IPS DF 4.7 (cell line): ENCODE measurements around the gene MYT1.

Source experiments
- DNase-seq: peaks from one replicate; pipeline ENCODE4 v3.0.0-alpha.2; 2013; ENCODE audit warnings: low spot score; ENCODE audit errors: extremely low read depth

MYT1 gene

DNA sequence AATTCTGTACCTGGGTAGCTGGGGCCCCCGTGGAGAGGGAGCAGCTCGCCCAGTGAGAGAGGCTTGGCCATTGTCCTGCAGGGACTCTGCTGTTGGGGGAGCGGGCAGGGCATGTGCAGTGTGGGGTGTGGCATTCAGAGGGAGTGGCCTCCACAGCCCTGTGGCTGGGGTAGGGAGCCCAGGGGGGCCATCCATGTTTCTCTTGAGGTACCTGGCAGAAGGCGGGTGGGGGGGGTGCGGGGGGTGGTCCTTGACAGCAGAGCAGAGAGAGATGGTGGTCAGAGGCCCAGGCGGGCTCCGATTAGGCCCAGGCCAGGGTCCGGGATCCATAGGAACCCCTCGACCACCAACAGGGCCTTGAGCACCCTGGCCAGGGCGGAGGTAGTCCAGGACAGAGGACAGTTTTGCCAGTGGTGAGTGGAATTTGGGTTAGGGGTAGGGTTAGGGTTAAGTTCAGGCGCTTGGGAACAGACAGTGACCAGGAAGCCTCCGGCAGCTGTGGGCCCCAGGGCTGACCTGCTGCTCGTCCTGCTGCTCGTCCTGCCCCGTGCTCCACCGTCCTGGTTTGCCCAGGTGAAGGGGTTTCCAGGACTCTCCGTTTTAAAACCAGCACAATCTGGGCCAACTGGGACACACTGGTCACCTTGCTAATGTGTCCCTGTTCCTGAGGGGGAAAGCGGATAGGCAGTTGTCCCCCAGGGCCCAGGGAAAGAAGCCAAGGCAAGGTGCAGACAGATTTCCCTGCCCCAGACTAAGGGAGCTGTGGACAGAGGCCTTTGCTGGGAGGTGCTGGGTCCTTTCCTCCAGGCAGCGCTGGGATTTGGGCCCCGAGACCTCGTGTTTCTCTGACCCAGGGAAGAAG is 24.8 kb upstream of the MYT1 start:
- DNase-seq, result no peak

- DNase-seq, result no peak
Observed at GRCh38 chr20:64140061-64140931, 24.0 kb upstream of the MYT1 start.

DNA sequence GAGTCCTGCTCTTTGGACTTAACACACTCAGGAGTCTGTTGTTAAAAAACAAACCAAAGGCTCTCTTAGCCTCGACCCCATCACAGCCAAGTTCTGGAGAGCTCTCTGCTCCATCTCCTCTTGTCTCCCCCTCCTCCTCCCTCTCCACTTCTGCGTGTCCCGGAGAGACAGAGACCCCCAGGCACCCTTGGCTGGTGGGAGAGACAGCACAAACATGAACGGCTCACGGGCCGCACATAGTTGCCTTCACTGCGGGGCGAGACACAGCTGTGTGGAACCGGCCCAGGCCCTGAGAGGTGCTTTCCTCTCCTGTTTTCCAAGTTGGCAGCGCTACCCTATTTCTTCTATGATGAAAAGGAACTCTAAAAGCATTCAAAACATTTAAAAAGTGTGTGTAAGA is 23.3 kb upstream of the MYT1 start:
- no peak for DNase-seq

GRCh38 chr20:64142590-64142989 is 21.7 kb upstream of the MYT1 start:
- no peak for DNase-seq

- DNase-seq, result no peak
Observed at GRCh38 chr20:64143018-64143801, 21.0 kb upstream of the MYT1 start.

DNA sequence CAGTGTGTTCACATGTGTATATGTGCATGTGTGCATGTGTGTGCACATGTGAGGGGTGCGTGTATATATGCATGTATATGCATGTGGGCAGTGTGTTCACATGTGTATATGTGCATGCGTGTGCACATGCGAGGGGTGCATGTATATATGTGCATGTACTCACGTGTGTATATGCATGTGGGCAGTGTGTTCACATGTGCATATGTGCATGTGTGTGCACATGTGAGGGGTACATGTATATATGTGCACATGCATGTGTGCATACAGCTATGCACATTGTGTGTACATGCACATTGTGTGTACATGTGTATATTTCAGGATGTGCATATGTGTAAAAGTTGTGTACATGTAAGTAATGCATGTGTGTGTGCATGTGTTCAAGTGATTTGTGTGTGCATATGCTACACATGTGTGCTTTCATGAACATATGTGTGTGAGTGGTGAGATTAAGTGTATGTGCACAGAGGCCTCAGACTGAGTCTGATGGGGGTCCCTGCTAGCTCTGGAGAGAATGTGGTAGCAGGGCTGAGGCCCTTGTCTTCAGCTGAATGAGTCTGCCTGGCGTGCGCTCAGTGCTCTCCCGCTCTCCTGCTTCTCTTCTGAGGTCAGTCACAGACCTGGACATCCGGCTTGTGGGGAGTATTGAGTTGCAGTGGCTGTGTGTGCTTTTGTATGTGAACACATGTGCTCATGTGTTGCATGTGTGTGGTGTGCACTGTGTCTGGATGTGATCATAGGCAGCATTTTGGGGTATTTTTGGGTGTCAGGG is 19.9 kb upstream of the MYT1 start:
- no peak for DNase-seq

- no peak for DNase-seq
Observed at GRCh38 chr20:64145458-64146300, 18.6 kb upstream of the MYT1 start.

- DNase-seq, result no peak
Observed at GRCh38 chr20:64146301-64146935, 17.8 kb upstream of the MYT1 start.

GRCh38 chr20:64146936-64147477 is 17.2 kb upstream of the MYT1 start:
- no peak for DNase-seq

DNA sequence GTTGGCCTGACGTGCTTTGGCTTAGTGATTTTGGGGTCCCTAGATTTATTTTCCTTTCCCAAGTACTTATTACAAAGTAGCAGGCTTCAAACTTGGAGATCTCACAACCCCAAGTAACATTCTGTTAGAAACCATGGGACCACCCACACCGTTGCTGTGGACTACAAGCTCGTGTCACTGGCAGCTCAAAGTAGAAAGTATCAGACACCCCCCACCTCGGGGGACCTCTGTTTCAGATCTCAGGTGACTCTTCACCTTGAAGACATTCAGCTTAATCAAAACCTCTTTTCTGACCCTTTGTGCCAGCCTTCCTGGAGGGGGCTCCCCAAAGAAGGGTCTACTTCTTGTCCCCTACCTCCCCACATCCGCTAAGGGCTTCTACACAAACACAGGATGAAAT is 15.7 kb upstream of the MYT1 start:
- DNase-seq, result no peak

DNA sequence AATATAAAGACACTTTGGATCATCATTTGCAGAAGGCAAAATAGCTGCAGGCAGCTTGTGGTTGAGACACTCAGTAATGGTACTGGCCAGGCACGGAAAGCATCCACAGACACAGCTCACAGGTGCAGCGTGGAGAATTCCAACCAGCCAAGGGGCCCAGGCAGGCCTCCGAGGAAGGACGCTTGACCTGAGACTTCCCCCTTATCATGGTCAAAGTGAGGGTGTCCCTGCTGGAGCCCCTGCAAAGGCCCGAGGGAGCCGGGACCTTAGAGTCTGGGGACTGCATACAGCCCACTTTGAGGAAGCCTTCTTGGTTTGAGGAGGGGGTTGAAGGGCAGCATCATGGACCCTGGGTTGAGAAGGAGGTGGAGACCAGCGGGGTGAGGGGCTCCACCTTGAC is 15.1 kb upstream of the MYT1 start:
- DNase-seq, result no peak

- DNase-seq, result no peak
Observed at GRCh38 chr20:64149809-64150560, 14.3 kb upstream of the MYT1 start.

GRCh38 chr20:64150756-64151632 is 13.3 kb upstream of the MYT1 start:
- no peak for DNase-seq

DNA sequence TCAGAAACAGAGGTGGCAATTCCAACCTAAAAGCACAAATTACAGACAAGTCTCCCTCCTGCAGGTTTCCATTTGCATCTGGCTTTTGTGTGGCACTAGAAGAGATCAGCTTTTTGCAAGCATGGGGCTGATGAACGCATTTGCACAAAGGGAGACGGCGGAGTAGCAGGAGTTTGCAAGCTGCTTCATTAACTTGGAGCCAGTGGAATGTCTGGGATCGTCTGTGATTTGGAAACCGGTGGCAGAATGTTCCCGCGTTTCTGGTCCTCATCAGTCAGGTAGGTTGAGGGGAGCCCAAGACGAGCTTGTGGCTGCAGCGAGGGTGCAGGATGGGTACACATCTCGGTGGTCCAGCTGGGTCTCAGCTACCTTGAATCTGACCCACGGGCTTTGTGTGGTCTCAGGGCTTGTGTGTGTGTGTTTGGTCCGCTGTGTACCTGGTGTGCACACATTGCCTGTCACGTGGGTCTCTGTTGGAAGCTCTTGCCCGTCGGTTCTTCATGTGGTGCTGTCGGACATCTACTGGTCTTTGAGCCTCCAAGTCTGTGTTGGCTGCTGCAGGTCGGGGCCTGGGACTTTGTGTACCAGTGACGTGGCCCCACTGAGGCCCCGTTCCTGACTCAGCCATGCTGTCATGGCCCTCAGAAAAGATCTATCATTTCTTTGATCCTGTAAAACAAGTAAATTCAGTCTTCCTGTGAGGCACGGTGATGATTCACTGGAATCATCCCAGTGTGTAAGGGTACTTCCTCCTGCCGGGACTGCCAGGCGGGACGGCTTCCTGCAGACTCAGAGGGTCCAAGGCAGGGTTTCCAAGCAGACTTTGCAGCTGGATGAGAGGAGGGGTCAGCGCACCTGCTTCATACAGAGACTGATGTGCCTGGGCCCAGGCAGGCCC is 12.4 kb upstream of the MYT1 start:
- no peak for DNase-seq

GRCh38 chr20:64152906-64153305 is 11.3 kb upstream of the MYT1 start:
- DNase-seq, result no peak

- DNase-seq, result no peak
Observed at GRCh38 chr20:64153410-64153809, 10.8 kb upstream of the MYT1 start.
